Right atrium auricular region (tissue), 2 donors: ENCODE results near the gene SMIM24. TPM values are rescaled to one million over a fixed set of nuclear protein-coding genes. Genes with fewer than 3 reads are reported as not detected.
A peak's percentile ranks its signal among the peaks of the same experiment; 100 is the strongest.

Source experiments
- DNase-seq: peaks from one replicate; pipeline ENCODE4 v3.0.0-alpha.2; 2019; ENCODE audit warnings: low spot score
- H3K27ac ChIP-seq, 2 donors: fragments of 200-600 bp; sonication (generic); 1 replicate in 1 of 2; 2 replicates in 1 of 2; pipeline ENCODE4 v1.5.1; 2016 to 2019
- H3K27me3 ChIP-seq, 2 donors: fragments of 200-600 bp; sonication (generic); one replicate each; pipeline versions ENCODE4 v1.5.1 to v1.6.0; 2017 to 2019
- H3K36me3 ChIP-seq: fragments of 200-600 bp; sonication (generic); one replicate; pipeline ENCODE4 v1.5.1; 2016
- H3K4me1 ChIP-seq, 2 donors: fragments of 200-600 bp; sonication (generic); one replicate each; pipeline versions ENCODE4 v1.5.1 to v1.6.0; 2017 to 2019
- H3K4me3 ChIP-seq, 2 donors: fragments of 200-600 bp; sonication (generic); 1 replicate in 1 of 2; 2 replicates in 1 of 2; pipeline ENCODE4 v1.5.1; 2017 to 2019; ENCODE audit warnings: mild to moderate bottlenecking in 1 of 2, moderate library complexity in 1 of 2
- H3K9me3 ChIP-seq, 2 donors: fragments of 200-600 bp; sonication (generic); one replicate each; pipeline ENCODE4 v1.5.1; 2019
- total RNA-seq, 2 donors: library from RNA; depleted of rRNA; stranded (reverse); fragments of >200 nt; gene quantifications; one replicate each; pipeline ENCODE4 v1.1.0, GENCODE V29; 2016
- TF ChIP-seq, protein P1 (sequence below), 2 donors: fragments of 200-600 bp; sonication (generic); IDR thresholded peaks; one replicate each; pipeline ENCODE4 v1.5.1; 2019; ENCODE audit warnings: antibody characterized with exemption in 2 of 2

The SMIM24 gene
- total RNA-seq, 2 donors from 2014 or later, result not detected

- Histone ChIP-seq H3K27ac (peak overlapping the region; percentile 79 to 89), H3K4me3 (peak overlapping the region; percentile 99), H3K36me3 (no peaks in the 10 kb centered on the region), H3K27me3 (no peaks in the 10 kb centered on the region), H3K9me3 (no peaks in the 10 kb centered on the region), H3K4me1 (peaks cover 0 to 49% of the 10 kb centered on the region in 2 donors)
- TF ChIP-seq, protein P1, sequence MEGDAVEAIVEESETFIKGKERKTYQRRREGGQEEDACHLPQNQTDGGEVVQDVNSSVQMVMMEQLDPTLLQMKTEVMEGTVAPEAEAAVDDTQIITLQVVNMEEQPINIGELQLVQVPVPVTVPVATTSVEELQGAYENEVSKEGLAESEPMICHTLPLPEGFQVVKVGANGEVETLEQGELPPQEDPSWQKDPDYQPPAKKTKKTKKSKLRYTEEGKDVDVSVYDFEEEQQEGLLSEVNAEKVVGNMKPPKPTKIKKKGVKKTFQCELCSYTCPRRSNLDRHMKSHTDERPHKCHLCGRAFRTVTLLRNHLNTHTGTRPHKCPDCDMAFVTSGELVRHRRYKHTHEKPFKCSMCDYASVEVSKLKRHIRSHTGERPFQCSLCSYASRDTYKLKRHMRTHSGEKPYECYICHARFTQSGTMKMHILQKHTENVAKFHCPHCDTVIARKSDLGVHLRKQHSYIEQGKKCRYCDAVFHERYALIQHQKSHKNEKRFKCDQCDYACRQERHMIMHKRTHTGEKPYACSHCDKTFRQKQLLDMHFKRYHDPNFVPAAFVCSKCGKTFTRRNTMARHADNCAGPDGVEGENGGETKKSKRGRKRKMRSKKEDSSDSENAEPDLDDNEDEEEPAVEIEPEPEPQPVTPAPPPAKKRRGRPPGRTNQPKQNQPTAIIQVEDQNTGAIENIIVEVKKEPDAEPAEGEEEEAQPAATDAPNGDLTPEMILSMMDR (IDR thresholded peaks at IDR 0.05), result no peak
- peak; percentile 61 for DNase-seq
Measured at GRCh38 chr19:3507371-3508120, 27.2 kb upstream of the SMIM24 start.

DNA sequence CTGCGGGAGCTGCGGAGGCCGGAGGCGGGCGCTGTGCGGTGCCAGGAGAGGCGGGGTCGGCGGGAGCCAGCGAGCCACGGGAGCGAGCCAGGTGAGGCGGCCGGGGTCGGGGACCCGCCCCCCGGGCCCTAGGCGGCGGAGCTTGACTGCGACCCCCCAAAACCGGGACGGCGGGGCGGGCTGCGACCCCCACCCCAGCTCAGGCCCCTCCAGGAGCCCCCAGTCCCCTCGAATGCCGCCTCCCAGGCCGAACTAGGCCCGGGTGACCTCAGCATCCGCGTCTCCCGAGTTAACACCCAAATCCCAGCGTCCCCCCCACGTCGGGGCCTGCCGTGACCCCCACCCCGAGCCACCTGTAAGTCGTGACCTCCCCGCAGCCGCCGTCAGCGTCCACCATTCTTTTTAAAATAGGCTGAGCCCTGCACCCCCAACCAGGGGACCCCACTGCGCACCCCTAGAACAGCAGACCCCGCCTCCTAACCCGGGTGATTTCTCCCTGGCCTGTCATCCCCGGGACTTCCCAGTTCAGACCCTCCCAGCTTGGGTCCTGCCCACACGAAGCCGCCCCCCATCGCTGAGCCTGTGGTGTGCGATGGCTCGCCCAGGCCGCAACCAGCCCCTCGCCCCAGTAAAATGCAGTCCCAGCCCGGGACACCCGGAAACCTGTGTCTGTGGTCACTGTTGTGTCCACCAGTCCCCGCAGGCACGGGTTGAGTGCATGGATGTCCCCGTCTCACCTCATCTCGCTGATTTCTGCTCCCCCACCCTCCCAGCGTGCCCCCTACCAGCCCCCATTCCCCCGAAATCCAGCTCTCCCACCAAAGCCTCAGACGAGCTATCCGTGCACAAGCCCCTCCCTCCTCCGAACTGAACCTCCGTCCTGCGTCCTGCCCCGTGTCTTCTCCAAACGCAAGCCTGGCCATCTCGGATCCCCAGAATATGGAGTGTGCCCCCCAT, 26.3 kb upstream of the SMIM24 start:
- Histone ChIP-seq H3K4me1 (peaks cover 0 to 40% of the 10 kb centered on the region in 2 donors), H3K27ac (peak overlapping the region; percentile 79 to 89), H3K4me3 (peak overlapping the region; percentile 99), H3K36me3 (no peaks in the 10 kb centered on the region), H3K9me3 (no peaks in the 10 kb centered on the region), H3K27me3 (no peaks in the 10 kb centered on the region)
- TF ChIP-seq, protein P1 (IDR thresholded peaks at IDR 0.05), result no peak
- DNase-seq, result no peak

GRCh38 chr19:3505598-3506383, 25.5 kb upstream of the SMIM24 start, which contains the start of gene FZR1:
Gene FZR1, plus strand, starts transcription at chr19:3506311. Its CDS starts 16,679 bp downstream, at chr19:3522990.
- Histone ChIP-seq H3K9me3 (no peaks in the 10 kb centered on the region), H3K27ac (peak within 1 kb of the TSS; percentile 79 to 89), H3K4me3 (peak within 1 kb of the TSS; percentile 99), H3K27me3 (no peaks in the 10 kb centered on the region), H3K4me1 (peaks cover 0 to 36% of the 10 kb centered on the region in 2 donors), H3K36me3 (no peaks in the 10 kb centered on the region)
- TF ChIP-seq, protein P1 (IDR thresholded peaks at IDR 0.05), result no peak
- peak; percentile 99 for DNase-seq

- no peak overlapping the region for H3K4me3 ChIP-seq
- H3K4me1 ChIP-seq, result peaks cover 0 to 40% of the 10 kb centered on the region in 2 donors
- TF ChIP-seq, protein P1 (IDR thresholded peaks at IDR 0.05), result no peak
- H3K9me3 ChIP-seq, result no peaks in the 10 kb centered on the region
- no peak for DNase-seq
- H3K27me3 ChIP-seq, result no peaks in the 10 kb centered on the region
- no peak overlapping the region for H3K27ac ChIP-seq
- H3K36me3 ChIP-seq, result no peaks in the 10 kb centered on the region
Measured at GRCh38 chr19:3504735-3505134, 24.4 kb upstream of the SMIM24 start.

DNA sequence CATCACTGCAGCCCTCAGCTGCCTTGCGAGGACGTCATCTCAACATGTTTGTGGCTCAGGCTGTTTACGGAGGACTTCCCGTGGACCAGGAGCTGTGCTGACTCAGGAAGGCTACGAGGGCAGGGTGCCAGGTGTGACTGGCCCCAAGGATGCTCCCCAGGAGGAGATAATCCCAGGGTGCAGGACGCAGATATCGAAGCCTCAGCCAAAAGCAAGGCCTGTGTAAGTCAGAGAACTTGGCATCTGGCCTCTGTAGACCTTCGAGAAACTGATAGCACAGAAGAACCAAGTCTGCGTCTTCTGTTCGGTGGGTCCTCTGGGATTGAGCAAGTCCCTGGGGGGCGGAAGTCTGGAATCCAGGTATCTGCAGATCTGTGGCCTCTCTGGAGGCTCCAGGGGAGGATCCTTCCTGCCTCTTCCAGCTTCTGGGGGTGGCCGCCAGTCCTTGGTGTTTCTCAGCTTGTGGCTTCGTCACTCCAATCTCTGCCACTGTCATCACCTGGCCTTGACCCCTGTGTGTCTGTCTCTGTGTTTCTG, 22.8 kb upstream of the SMIM24 start:
- Histone ChIP-seq H3K36me3 (no peaks in the 10 kb centered on the region), H3K27ac (no peak overlapping the region), H3K4me3 (no peak overlapping the region), H3K27me3 (no peaks in the 10 kb centered on the region), H3K4me1 (peaks cover 0 to 34% of the 10 kb centered on the region in 2 donors), H3K9me3 (no peaks in the 10 kb centered on the region)
- no peak for DNase-seq
- TF ChIP-seq, protein P1 (IDR thresholded peaks at IDR 0.05), result no peak
